Superior temporal gyrus (tissue), 1 donor: ENCODE measurements around the gene FAF1.

ENCODE experiments used
- DNase-seq: peaks from one replicate; pipeline ENCODE4 v3.0.0-alpha.2; 2016; ENCODE audit errors: extremely low spot score

The FAF1 gene

GRCh38 chr1:50644447-50645105 is 315.5 kb downstream of the FAF1 start:
- no peak for DNase-seq

GRCh38 chr1:50637460-50637859 is 322.6 kb downstream of the FAF1 start:
- no peak for DNase-seq

GRCh38 chr1:50634251-50634650 is 325.8 kb downstream of the FAF1 start:
- DNase-seq: no peak

GRCh38 chr1:50633465-50633864 is 326.6 kb downstream of the FAF1 start:
- peak; percentile 70 for DNase-seq

- DNase-seq: no peak
Measured at GRCh38 chr1:50631161-50631560, 328.9 kb downstream of the FAF1 start.

- DNase-seq: no peak
Measured at GRCh38 chr1:50622259-50622658, 337.8 kb downstream of the FAF1 start.

GRCh38 chr1:50620680-50621329 is 339.3 kb downstream of the FAF1 start:
- peak; percentile 45 for DNase-seq

- DNase-seq: no peak
Measured at GRCh38 chr1:50615036-50615750, 344.9 kb downstream of the FAF1 start.

- DNase-seq: no peak
Measured at GRCh38 chr1:50611675-50612074, 348.4 kb downstream of the FAF1 start.

GRCh38 chr1:50610563-50610962 is 349.5 kb downstream of the FAF1 start:
- DNase-seq: no peak

- DNase-seq: no peak
Measured at GRCh38 chr1:50609508-50609907, 350.6 kb downstream of the FAF1 start.

GRCh38 chr1:50605186-50605875 is 354.7 kb downstream of the FAF1 start:
- peak; percentile 47 for DNase-seq

GRCh38 chr1:50604580-50604979 is 355.5 kb downstream of the FAF1 start:
- no peak for DNase-seq

- no peak for DNase-seq
Measured at GRCh38 chr1:50603274-50604271, 356.5 kb downstream of the FAF1 start.

GRCh38 chr1:50599546-50599945 is 360.5 kb downstream of the FAF1 start:
- DNase-seq: no peak

- no peak for DNase-seq
Measured at GRCh38 chr1:50595874-50596273, 364.2 kb downstream of the FAF1 start.

GRCh38 chr1:50593515-50593914 is 366.6 kb downstream of the FAF1 start:
- no peak for DNase-seq

- DNase-seq: no peak
Measured at GRCh38 chr1:50591598-50591997, 368.5 kb downstream of the FAF1 start.

GRCh38 chr1:50582346-50582745 is 377.7 kb downstream of the FAF1 start:
- DNase-seq: no peak

- DNase-seq: no peak
Measured at GRCh38 chr1:50570066-50570468, 390.0 kb downstream of the FAF1 start.

- no peak for DNase-seq
Measured at GRCh38 chr1:50568782-50569181, 391.3 kb downstream of the FAF1 start.
